ENCODE measurements around the gene SPATS1. TPM values are rescaled to one million over a fixed set of nuclear protein-coding genes. Genes with fewer than 3 reads are reported as not detected.

SPATS1 gene
- total RNA-seq, 1 donor from 2014 or later, result not detected

GRCh38 chr6:44329858-44330257, 12.6 kb upstream of the SPATS1 start:
- Mint-ChIP-seq H3K27ac (ENCODE audit: unreplicated experiment) (no peak overlapping the region), H3K27me3 (ENCODE audit: low read depth) (peaks cover 53% of the 10 kb centered on the region), H3K4me1 (ENCODE audit: low read depth) (no peaks in the 10 kb centered on the region), H3K36me3 (ENCODE audit: low read depth) (no peaks in the 10 kb centered on the region), H3K4me3 (ENCODE audit: unreplicated experiment) (no peak overlapping the region), H3K9me3 (ENCODE audit: low read depth) (no peaks in the 10 kb centered on the region)
- TF ChIP-seq, protein P1, sequence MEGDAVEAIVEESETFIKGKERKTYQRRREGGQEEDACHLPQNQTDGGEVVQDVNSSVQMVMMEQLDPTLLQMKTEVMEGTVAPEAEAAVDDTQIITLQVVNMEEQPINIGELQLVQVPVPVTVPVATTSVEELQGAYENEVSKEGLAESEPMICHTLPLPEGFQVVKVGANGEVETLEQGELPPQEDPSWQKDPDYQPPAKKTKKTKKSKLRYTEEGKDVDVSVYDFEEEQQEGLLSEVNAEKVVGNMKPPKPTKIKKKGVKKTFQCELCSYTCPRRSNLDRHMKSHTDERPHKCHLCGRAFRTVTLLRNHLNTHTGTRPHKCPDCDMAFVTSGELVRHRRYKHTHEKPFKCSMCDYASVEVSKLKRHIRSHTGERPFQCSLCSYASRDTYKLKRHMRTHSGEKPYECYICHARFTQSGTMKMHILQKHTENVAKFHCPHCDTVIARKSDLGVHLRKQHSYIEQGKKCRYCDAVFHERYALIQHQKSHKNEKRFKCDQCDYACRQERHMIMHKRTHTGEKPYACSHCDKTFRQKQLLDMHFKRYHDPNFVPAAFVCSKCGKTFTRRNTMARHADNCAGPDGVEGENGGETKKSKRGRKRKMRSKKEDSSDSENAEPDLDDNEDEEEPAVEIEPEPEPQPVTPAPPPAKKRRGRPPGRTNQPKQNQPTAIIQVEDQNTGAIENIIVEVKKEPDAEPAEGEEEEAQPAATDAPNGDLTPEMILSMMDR (IDR thresholded peaks at IDR 0.05), result no peak
- no peak for DNase-seq (ENCODE audit: low spot score)

DNA sequence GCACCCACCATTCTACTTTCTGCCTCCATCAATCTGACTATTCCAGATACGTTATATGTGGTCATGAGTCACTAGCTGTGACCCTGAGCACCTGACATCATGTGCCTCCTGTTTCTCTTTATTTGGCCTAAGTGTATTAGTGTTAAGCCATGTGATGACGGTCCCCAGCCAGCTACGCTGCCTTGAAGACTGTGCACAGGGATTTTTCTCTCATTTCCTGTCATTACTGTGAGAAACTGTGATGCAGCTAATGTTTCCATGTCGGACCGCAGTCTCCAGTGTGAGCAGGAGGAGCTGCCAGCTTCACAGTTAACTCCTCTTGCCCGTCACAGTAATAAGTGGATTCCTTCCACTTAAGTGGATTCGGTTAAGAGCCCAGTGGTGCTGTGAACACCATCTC, 9.9 kb upstream of the SPATS1 start:
- H3K36me3 Mint-ChIP-seq (ENCODE audit: low read depth), result no peaks in the 10 kb centered on the region

GRCh38 chr6:44333273-44333919, 9.1 kb upstream of the SPATS1 start:
- Mint-ChIP-seq H3K27me3 (ENCODE audit: low read depth) (peaks cover 54% of the 10 kb centered on the region), H3K4me1 (ENCODE audit: low read depth) (no peaks in the 10 kb centered on the region), H3K27ac (ENCODE audit: unreplicated experiment) (no peak overlapping the region), H3K9me3 (ENCODE audit: low read depth) (no peaks in the 10 kb centered on the region), H3K36me3 (ENCODE audit: low read depth) (no peaks in the 10 kb centered on the region), H3K4me3 (ENCODE audit: unreplicated experiment) (no peak overlapping the region)
- no peak for DNase-seq (ENCODE audit: low spot score)
- TF ChIP-seq, protein P1 (IDR thresholded peaks at IDR 0.05), result no peak

More for the DNA sequence above, 9.9 kb upstream of the SPATS1 start:
- no peak for DNase-seq (ENCODE audit: low spot score)
- no peak overlapping the region for H3K27ac Mint-ChIP-seq (ENCODE audit: unreplicated experiment)
- H3K27me3 Mint-ChIP-seq (ENCODE audit: low read depth), result peaks cover 61% of the 10 kb centered on the region
- H3K4me3 Mint-ChIP-seq (ENCODE audit: unreplicated experiment), result no peak overlapping the region
- H3K9me3 Mint-ChIP-seq (ENCODE audit: low read depth), result no peaks in the 10 kb centered on the region
- TF ChIP-seq, protein P1 (IDR thresholded peaks at IDR 0.05), result no peak
- H3K4me1 Mint-ChIP-seq (ENCODE audit: low read depth), result no peaks in the 10 kb centered on the region

- TF ChIP-seq, protein P1 (IDR thresholded peaks at IDR 0.05), result no peak
- H3K36me3 Mint-ChIP-seq (ENCODE audit: low read depth), result no peaks in the 10 kb centered on the region
- H3K4me3 Mint-ChIP-seq (ENCODE audit: unreplicated experiment), result no peak overlapping the region
- peaks cover 4% of the 10 kb centered on the region for H3K4me1 Mint-ChIP-seq (ENCODE audit: low read depth)
- DNase-seq (ENCODE audit: low spot score), result no peak
- H3K27ac Mint-ChIP-seq (ENCODE audit: unreplicated experiment), result no peak overlapping the region
- H3K9me3 Mint-ChIP-seq (ENCODE audit: low read depth), result no peaks in the 10 kb centered on the region
- H3K27me3 Mint-ChIP-seq (ENCODE audit: low read depth), result peaks cover 50% of the 10 kb centered on the region
Observed at GRCh38 chr6:44333942-44334341, 8.5 kb upstream of the SPATS1 start.

DNA sequence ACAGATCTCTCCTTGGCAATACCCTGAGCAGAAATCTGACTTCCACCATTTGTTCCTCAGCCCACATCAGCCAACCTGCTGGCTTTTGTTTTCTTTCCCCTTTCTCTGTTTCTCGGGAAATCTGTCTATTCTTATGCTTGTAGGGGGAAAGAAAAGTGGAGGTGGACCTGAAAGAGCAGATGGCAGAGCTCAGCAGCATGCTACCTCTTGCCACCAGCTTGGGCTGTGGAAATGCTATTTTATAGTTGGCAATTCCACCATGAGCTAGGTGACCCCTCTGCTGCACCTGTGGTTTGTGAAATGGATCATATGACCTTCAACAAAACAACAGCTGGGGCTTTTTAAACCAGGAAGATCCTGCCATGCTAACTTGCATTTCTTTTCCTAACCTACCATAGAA, 6.8 kb upstream of the SPATS1 start:
- Mint-ChIP-seq H3K27ac (ENCODE audit: unreplicated experiment) (no peak overlapping the region), H3K4me1 (ENCODE audit: low read depth) (peaks cover 6% of the 10 kb centered on the region), H3K27me3 (ENCODE audit: low read depth) (peaks cover 35% of the 10 kb centered on the region), H3K36me3 (ENCODE audit: low read depth) (no peaks in the 10 kb centered on the region), H3K4me3 (ENCODE audit: unreplicated experiment) (no peak overlapping the region), H3K9me3 (ENCODE audit: low read depth) (no peaks in the 10 kb centered on the region)
- TF ChIP-seq, protein P1 (IDR thresholded peaks at IDR 0.05), result no peak
- no peak for DNase-seq (ENCODE audit: low spot score)
